Ishikawa (cell line): ENCODE measurements around the gene BCL2L2.

Source experiments
- CEBPB ChIP-seq: IDR thresholded peaks from 2 replicates; pipeline ENCODE4 v1.6.1; 2012
- CREB1 ChIP-seq: IDR thresholded peaks from 2 replicates; pipeline ENCODE4 v1.6.1; 2012; ENCODE audit warnings: low read depth
- EGR1 ChIP-seq: IDR thresholded peaks from 2 replicates; pipeline ENCODE4 v1.6.1; 2012
- EP300 ChIP-seq: IDR thresholded peaks from 2 replicates; pipeline ENCODE4 v1.6.1; 2012; ENCODE audit warnings: borderline replicate concordance
- FOXM1 ChIP-seq: IDR thresholded peaks from 2 replicates; pipeline ENCODE4 v1.6.1; 2012; ENCODE audit warnings: low read depth, borderline replicate concordance
- NFIC ChIP-seq: IDR thresholded peaks from 2 replicates; pipeline ENCODE4 v1.6.1; 2012
- RAD21 ChIP-seq: IDR thresholded peaks from 2 replicates; pipeline ENCODE4 v1.6.1; 2012; ENCODE audit warnings: low read depth
- TAF1 ChIP-seq: IDR thresholded peaks from 2 replicates; pipeline ENCODE4 v1.6.1; 2012; ENCODE audit warnings: low read depth, mild to moderate bottlenecking
- TCF12 ChIP-seq: IDR thresholded peaks from 2 replicates; pipeline ENCODE4 v1.6.1; 2012; ENCODE audit warnings: low read depth
- TEAD4 ChIP-seq: IDR thresholded peaks from 2 replicates; pipeline ENCODE4 v1.6.1; 2012
- YY1 ChIP-seq: IDR thresholded peaks from 2 replicates; pipeline ENCODE4 v1.6.1; 2012; ENCODE audit warnings: low read depth
- ZBTB7A ChIP-seq: IDR thresholded peaks from 2 replicates; pipeline ENCODE4 v1.6.1; 2012; ENCODE audit warnings: low read depth
- TF ChIP-seq, protein P1 (sequence below): IDR thresholded peaks from 2 replicates; pipeline ENCODE4 v1.6.1; 2012
- TF ChIP-seq, protein P2 (sequence below): IDR thresholded peaks from 2 replicates; pipeline ENCODE4 v1.6.1; 2012; ENCODE audit warnings: low read depth, mild to moderate bottlenecking
- TF ChIP-seq, protein P3 (sequence below): IDR thresholded peaks from 2 replicates; pipeline ENCODE4 v1.6.1; 2012

The BCL2L2 gene

DNA sequence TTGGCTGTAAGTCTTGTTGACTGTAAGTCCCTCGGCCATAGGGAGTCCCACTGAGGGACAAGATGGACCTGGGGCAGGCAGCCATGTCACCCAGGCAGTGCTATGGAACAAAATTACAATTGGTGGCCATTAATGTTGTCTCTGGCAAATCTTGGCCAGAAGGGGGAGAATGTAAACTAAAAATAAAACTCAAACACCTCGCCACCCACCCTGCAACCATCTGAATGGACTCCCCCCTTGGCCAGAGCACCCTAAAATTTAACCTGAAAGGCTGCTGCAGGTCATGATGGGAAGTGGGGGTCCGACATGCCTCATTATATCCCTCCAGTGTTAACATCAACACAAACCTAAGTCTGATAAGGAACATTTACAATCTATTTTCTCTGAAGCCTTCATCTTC, 37.8 kb downstream of the BCL2L2 start:
- no peak for TF ChIP-seq EGR1
- TF ChIP-seq TEAD4, result no peak
- TF ChIP-seq NFIC, result no peak
- TF ChIP-seq EP300, result no peak
- TF ChIP-seq YY1, result no peak
- no peak for TF ChIP-seq RAD21
- TF ChIP-seq, protein P1, sequence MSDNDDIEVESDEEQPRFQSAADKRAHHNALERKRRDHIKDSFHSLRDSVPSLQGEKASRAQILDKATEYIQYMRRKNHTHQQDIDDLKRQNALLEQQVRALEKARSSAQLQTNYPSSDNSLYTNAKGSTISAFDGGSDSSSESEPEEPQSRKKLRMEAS, result no peak
- TF ChIP-seq CREB1, result no peak
- no peak for TF ChIP-seq CEBPB
- TF ChIP-seq, protein P2, sequence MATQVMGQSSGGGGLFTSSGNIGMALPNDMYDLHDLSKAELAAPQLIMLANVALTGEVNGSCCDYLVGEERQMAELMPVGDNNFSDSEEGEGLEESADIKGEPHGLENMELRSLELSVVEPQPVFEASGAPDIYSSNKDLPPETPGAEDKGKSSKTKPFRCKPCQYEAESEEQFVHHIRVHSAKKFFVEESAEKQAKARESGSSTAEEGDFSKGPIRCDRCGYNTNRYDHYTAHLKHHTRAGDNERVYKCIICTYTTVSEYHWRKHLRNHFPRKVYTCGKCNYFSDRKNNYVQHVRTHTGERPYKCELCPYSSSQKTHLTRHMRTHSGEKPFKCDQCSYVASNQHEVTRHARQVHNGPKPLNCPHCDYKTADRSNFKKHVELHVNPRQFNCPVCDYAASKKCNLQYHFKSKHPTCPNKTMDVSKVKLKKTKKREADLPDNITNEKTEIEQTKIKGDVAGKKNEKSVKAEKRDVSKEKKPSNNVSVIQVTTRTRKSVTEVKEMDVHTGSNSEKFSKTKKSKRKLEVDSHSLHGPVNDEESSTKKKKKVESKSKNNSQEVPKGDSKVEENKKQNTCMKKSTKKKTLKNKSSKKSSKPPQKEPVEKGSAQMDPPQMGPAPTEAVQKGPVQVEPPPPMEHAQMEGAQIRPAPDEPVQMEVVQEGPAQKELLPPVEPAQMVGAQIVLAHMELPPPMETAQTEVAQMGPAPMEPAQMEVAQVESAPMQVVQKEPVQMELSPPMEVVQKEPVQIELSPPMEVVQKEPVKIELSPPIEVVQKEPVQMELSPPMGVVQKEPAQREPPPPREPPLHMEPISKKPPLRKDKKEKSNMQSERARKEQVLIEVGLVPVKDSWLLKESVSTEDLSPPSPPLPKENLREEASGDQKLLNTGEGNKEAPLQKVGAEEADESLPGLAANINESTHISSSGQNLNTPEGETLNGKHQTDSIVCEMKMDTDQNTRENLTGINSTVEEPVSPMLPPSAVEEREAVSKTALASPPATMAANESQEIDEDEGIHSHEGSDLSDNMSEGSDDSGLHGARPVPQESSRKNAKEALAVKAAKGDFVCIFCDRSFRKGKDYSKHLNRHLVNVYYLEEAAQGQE, result no peak
- TF ChIP-seq TAF1, result no peak
- TF ChIP-seq FOXM1, result no peak
- no peak for TF ChIP-seq TCF12
- TF ChIP-seq, protein P3, sequence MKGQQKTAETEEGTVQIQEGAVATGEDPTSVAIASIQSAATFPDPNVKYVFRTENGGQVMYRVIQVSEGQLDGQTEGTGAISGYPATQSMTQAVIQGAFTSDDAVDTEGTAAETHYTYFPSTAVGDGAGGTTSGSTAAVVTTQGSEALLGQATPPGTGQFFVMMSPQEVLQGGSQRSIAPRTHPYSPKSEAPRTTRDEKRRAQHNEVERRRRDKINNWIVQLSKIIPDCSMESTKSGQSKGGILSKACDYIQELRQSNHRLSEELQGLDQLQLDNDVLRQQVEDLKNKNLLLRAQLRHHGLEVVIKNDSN, result no peak
- no peak for TF ChIP-seq ZBTB7A

DNA sequence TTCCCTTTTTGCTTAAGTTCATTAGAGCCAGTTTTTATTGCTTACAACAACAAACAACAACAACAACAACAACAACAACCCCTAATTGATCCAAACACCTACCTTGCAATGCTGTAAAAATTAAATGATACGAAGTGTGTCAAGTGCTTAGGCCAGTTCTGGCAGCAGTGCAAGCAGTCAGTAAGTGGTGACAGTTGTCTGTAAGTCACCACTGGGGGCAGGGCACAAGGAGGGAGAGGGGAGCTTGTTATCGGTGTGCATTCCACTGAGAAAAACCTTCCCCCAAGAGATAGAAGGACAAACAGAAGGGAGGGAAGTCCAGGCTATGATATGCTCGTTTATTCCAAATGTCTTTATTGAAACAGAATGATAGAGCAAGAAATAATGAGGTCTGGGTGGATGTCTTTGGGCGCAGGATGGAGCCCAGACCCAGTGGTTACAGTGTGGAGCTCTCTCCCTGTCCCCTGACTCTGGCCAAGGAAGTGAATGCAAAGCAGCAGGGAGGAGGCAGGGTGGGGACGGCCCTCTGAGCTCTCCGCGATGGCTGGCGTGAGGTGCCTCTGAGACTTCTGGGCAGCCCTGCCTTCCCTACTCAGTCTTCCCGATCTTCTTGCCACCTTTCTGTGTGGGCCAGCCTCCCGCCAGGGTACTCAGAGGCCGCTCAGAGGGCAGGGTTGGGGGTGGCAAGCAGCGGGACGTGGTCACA, 39.5 kb downstream of the BCL2L2 start:
- TF ChIP-seq TCF12, result no peak

DNA sequence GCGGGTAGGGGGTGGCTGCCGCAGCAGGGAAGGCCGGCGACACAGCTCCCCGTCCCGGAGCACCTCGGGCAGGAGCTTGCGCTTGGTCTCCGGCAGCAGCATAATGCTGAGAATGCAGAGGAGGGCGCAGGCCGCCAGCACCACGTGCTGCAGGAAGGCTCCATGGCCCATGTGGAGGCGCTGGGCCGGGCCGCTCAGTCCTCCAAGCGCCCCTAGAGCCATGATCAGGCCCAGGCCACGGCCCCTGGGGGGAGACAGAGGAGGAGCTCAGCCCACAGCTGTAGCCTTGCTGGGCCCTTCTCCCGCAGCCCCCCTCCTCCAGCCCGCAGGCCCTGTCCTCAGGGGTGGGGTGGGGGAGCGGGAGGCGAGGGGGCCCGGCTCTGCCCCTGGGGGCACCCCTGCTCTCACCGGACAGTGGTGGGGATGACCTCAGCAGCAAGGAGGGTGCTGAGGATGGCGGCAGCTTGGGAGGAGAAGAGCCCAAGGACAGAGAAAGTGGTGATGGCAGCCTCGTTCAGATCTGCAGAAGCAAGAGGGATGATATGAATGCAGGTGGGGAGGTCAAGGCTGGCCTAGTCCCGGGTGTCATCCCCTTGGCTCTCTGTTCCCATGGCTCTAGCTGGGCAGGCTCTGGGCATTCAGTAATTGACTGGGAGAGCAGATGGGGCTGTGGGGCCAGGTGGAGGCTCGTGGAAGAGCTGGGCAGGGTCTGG, 40.2 kb downstream of the BCL2L2 start:
- TF ChIP-seq YY1 (no peak), EP300 (no peak), EGR1 (no peak)
- TF ChIP-seq, protein P3, result no peak

DNA sequence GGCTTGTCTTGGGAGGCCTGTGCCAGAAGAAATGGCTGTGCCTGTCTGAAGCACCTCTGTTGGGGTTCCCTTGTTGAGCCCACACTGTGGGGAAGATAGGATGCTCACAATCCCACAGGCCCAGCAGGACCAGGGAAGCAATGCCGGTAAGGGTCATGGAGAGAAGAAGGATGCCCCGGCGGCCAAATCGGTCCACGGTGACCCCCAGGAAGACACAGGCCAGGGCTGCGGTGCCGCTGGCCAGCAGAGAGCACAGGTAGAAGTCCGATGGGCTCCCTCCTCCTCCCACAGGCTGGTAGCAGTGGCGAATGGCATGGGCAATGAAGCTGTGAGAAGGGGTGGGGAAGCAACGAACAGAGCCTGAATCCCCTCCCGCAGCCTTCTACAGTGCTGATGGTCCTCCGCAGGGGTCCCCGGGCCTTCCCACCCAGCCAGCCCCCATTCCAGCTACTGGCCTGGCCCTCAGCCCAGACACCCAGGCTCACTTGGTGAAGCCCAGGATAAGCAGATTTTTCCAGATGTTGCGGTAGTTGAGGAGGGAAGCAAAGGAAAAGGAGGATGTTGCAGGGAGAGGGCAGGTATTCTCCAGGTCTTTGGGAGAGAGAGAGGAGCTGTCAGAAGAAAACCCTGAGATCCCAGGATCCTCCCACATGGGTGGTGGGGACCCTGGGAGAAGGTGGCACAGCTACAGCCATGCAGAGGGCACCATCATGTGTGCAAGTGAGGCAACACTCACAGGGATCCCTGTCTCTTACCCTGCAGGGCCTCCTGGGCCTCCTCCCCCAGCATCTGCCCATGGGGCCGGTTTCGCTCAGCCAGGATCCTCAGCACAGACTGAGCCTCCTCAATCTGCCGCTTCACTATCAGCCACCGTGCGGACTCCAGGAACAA, 41.0 kb downstream of the BCL2L2 start:
- TF ChIP-seq CREB1 (no peak), TEAD4 (no peak), FOXM1 (no peak), CEBPB (no peak), EGR1 (no peak), EP300 (no peak), TCF12 (no peak), ZBTB7A (no peak)
- TF ChIP-seq, protein P2, result no peak
- TF ChIP-seq, protein P3, result no peak

DNA sequence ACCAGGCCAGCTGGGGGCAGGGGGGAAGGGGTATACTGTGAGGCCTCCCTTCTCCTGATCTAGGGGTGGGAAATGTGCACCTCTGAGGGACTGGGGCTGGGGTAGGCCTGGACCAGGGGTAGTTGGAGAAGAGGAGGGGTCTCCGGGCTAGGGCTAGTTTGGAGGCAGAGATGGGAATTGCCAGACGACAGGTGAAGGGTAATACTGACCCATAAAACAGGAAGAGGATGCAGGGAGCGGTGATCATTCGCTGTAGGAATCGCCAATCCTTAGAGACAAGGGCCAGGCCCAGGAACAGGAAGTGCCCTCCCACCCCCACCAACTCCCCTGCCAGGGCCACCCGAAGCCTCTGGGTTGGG, 41.6 kb downstream of the BCL2L2 start:
- TF ChIP-seq EP300 (no peak), TAF1 (no peak), RAD21 (no peak), TCF12 (no peak), EGR1 (no peak), FOXM1 (no peak), ZBTB7A (no peak), CEBPB (no peak), TEAD4 (no peak), CREB1 (no peak), NFIC (no peak), YY1 (no peak)
- TF ChIP-seq, protein P2, result no peak
- TF ChIP-seq, protein P3, result no peak
- TF ChIP-seq, protein P1, result no peak
